ENCODE data around the gene CCNB2.
"Not testable (repeated sequence)": the region's sequence is repeated elsewhere in the genome, so short reads cannot be mapped to it uniquely, and the experiment has no call there.

The CCNB2 gene

GRCh38 chr15:59137566-59137965 lies 32.6 kb downstream of the CCNB2 start:
- DNase-seq, result no peak

GRCh38 chr15:59138243-59138642 lies 33.3 kb downstream of the CCNB2 start:
- peak; percentile 44 for DNase-seq

DNA sequence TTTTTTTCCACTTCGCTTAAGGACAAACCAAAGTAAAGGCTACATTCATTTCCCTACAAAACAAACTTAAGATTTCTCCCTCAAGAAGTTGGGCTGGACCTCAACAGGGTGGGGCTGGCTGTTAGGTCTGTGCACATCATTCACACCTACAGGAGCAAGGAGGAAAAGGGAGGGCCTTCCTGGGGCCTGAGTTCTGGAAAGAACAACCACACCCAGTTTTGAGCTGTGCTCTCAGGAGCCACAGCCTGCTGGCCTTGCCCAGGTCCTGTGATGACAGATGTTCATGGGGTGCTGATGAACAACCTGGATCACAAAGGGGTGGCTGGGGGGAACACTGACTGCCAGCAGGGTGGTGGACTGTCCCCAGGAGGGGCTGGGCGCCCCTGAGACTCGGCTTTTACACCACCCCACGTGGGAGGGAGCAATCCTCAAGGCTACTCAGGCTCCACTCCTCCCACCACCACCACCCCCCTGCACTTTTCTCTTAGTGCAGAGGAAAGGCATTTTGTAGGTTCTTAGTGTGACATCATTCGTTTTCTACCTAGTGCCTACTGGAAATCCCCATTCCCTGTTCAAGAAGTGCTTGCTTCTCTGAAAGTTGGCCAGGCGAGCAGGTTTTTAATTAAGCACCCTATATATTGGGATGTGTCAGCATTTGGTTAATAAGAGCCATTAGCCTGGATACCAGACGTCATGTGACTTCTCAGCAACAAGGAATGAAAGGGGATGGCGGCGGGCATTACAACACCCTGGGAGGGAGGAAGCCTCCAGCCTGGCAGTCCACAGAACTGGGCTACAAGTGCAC lies 35.7 kb downstream of the CCNB2 start:
- no peak for DNase-seq

GRCh38 chr15:59143281-59143680 lies 38.3 kb downstream of the CCNB2 start:
- no peak for DNase-seq

GRCh38 chr15:59144594-59144993 lies 39.6 kb downstream of the CCNB2 start:
- DNase-seq, result peak; percentile 15

DNA sequence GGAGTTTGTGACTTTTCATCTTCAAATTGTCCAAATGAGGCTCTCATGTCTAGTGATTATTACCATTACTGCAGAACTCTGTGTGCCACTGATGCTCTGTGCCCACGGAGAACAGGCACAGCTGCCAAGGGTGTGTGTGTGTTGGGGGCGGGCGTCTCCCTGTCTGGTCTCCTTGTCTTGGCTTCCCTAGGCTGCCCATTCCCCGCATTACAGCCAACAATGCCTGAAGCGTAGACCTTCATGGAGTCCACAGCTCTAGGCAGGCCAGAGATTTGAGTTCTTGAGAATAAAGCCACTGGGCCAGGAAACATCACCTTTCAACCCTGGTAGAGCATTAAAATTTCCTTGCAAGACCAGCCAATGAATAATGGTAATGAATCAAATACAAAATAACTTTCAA lies 42.7 kb downstream of the CCNB2 start:
- no peak for DNase-seq

GRCh38 chr15:59148153-59148833 lies 43.3 kb downstream of the CCNB2 start:
- DNase-seq, result peak; percentile 56

DNA sequence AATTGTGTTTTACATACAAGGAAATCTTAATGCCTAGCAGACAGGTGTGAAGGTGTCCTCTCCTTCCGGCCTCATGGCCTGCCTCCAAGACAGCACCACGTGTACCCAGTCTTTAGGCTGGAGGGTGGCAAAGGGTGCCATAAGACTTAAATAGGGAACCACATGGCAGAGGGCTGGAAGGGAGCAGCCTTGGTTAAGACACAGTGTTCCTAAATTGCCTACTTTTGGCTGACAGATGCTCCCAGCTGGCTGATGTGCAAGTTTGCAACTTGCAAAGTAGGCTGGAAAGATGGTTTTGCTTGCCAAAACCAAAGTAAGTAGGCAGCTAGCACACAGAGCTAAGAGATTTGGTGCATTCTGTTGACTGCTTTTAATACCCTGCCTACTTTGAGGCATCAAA lies 45.2 kb downstream of the CCNB2 start:
- no peak for DNase-seq

- DNase-seq, result no peak
Measured at GRCh38 chr15:59152694-59153450, 47.9 kb downstream of the CCNB2 start.

- no peak for DNase-seq
Measured at GRCh38 chr15:59153466-59153865, 48.5 kb downstream of the CCNB2 start.

GRCh38 chr15:59154243-59154642 lies 49.3 kb downstream of the CCNB2 start:
- no peak for DNase-seq

- no peak for DNase-seq
Measured at GRCh38 chr15:59155431-59155830, 50.5 kb downstream of the CCNB2 start.

DNA sequence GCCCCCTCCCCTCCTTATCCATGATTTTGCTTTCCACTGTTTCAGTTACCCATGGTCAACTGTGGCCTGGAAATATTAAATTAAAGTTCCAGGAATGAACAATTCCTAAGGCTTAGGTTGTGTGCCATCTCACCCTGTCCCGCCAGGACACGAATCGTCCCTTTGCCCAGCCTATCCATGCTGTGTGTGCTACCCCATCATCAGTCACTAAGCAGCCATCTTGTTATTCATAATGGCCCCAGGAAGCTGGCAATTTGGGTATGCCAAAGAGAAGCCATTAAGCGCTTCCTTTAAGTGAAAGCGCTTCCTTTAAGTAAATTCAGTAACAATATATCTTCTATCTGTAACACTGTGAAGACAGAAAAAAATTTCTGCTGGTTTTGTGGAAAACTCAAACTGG lies 52.5 kb downstream of the CCNB2 start:
- no peak for DNase-seq

- no peak for DNase-seq
Measured at GRCh38 chr15:59157840-59158700, 53.1 kb downstream of the CCNB2 start.

- no peak for DNase-seq
Measured at GRCh38 chr15:59158701-59159034, 53.7 kb downstream of the CCNB2 start.

DNA sequence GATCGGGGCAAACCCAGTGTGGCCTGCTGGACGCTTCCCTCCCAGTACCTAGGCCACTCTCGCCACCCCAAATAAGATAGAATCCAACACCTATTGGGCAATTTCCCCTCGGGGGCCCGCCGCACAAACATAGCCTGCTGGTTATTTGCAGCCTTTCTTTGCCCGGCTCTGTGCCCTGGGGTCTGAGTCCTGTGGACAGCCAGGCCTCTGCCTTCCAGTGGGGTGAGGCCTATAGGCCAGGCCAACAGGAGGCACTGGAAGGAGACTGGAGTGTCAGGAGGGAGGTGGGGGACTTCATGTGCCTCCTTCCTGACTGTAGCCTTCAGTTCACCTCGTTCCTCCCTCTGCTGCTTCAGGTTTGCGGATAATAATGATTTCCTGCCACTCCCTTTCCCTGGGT lies 54.3 kb downstream of the CCNB2 start:
- DNase-seq, result no peak

DNA sequence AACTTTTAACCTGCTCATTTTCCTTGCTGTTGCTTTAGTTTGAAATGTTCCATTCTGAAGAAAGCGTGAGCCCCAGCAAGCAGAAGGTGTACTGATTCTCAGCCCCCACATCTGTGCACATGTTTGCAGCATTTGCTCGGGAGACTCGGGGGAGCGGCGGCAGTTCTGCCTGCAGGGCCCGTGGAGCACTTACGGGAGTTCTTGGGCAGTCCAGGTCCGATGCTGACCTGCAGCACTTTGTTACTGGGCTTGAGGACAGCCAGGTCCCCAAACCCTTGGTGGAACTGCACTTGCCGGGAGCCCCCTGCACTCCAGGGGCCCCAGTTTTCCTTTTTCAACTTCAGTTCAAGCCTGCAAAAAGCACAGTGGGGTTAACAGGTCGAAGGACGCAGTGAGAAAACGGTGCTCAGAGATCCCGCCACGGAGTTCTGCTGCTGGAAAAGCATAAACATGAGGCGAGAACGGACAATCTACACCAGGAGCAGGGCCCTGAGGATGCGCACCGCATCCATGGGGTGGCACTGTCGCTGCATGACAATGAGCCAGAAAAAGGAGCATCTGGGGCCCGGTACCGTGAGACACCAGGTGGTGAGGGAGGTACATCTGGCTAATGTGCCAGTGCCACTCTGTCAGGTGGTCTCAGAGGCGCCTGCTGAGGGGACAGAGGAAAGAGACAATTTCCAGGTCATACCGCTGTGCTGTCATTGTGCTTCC lies 56.1 kb downstream of the CCNB2 start:
- no peak for DNase-seq

DNA sequence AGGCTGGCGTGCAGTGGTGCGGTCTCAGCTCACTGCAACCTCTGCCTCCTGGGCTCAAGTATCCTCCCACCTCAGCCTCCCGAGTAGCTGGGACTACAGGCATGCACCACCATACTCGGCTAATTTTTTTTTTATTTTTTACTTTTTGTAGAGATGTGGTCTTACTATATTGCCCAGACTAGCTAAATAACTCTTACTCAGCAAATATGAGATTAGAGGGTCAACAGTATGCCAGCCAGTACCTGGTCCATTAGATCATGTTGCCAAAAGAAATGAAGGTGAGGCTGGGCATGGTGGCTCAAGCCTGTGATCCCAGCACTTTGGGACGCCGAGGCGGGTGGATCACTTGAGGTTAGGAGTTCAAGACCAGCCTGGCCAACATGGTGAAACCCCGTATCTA lies 57.1 kb downstream of the CCNB2 start:
- DNase-seq, result not testable (repeated sequence)

DNA sequence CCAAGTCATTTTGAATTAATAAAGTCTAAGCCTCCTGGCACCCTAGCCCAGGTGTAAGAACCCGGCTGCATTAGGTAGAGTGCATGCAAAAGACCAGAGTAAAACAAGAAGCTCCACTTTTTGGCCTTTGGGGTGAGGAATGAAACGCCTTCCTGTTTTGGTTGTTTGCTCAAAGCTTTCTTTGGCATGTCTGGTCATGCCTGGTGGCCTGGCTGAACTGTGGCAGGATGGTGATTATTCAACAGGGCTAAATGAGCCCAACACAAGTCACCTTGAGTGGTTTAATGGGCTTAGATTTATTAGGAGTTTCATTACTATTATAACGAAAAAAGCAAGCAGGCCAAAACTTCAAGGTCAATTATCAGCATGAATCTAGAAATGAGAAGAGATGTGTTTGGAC lies 60.8 kb downstream of the CCNB2 start:
- no peak for DNase-seq

- no peak for DNase-seq
Measured at GRCh38 chr15:59166166-59166565, 61.2 kb downstream of the CCNB2 start.

GRCh38 chr15:59166601-59167265 lies 61.8 kb downstream of the CCNB2 start:
- DNase-seq, result no peak

DNA sequence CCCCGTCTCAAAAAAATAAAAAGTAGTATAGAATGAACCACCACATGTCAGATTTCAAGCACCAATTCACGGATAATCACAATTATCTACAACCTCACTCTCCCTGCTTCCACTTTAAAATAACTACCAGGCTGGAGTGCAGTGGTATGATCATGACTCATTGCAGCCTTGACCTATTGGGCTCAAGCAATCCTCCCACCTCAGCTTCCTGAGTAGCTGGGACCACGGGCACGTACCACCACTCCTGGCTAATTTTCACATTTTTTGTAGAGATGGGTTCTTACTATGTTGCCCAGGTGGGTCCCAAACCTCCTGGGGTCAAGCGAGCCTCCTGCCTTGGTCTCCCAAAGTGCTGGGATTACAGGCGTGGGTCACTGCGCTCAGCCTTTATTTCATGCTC lies 63.6 kb downstream of the CCNB2 start:
- DNase-seq, result peak; percentile 44
